SK-N-SH (cell line): ENCODE measurements around the gene SDR9C7. TPM values are rescaled to one million over a fixed set of nuclear protein-coding genes. Genes with fewer than 3 reads are reported as not detected.

ENCODE experiments used
- CTCF ChIA-PET: fragments of 300-600, 350-600 bp; formaldehyde crosslinking; extraction: SDS; loops from one replicate; lab custom pipeline; 2021; lab: Yijun Ruan, JAX
- POLR2A ChIA-PET: fragments of 350-600 bp; sonication (Branson Sonifier 250); formaldehyde crosslinking; extraction: SDS; loops from one replicate; lab custom pipeline; 2020; ENCODE audit warnings: antibody characterized with exemption, inconsistent platforms; lab: Yijun Ruan, JAX
- DNase-seq: peaks from one replicate; pipeline ENCODE4 v3.0.0; 2012
- H2AFZ ChIP-seq: fragments of 200-600 bp; sonication (generic); 2 replicates; pipeline ENCODE4 v1.8.1; 2016; ENCODE audit warnings: antibody characterized with exemption, mild to moderate bottlenecking, low read depth
- H3F3A ChIP-seq: fragments of 200-600 bp; sonication (generic); replicated peaks from 2 replicates; pipeline ENCODE3; 2016; ENCODE audit warnings: antibody characterized with exemption, mild to moderate bottlenecking; ENCODE audit not compliant: insufficient read depth
- H3K27ac ChIP-seq, 2 experiments: fragments of 200-500 bp in 1 of 2; fragments of 200-600 bp in 1 of 2; sonication (Bioruptor generic) in 1 of 2; sonication (generic), shearing (Covaris generic) in 1 of 2; 2 replicates each; pipeline versions ENCODE4 v1.5.1 to v1.6.1; 2014 to 2016; ENCODE audit warnings: low read depth in 2 of 2, inconsistent platforms in 1 of 2, low read length in 1 of 2, mild to moderate bottlenecking in 1 of 2, mixed read lengths in 1 of 2
- H3K27me3 ChIP-seq: fragments of 200-600 bp; sonication (generic), shearing (Covaris generic); 2 replicates; pipeline ENCODE4 v1.6.1; 2016; ENCODE audit warnings: mixed run types; ENCODE audit not compliant: insufficient read depth
- H3K36me3 ChIP-seq, 2 experiments: fragments of 200-500 bp in 1 of 2; fragments of 200-600 bp in 1 of 2; sonication (Bioruptor generic) in 1 of 2; sonication (generic) in 1 of 2; replicated peaks in 1 of 2; 2 replicates each; pipeline versions ENCODE3 to v1.5.1; 2014 to 2016; ENCODE audit warnings: low read length in 1 of 2, mild to moderate bottlenecking in 1 of 2; ENCODE audit not compliant: insufficient read depth in 2 of 2, control insufficient read depth in 1 of 2
- H3K4me1 ChIP-seq, 2 experiments: fragments of 200-500 bp in 1 of 2; fragments of 200-600 bp in 1 of 2; sonication (Bioruptor generic) in 1 of 2; sonication (generic), shearing (Covaris generic) in 1 of 2; 2 replicates each; pipeline versions ENCODE4 v1.5.1 to v1.6.1; 2014 to 2016; ENCODE audit warnings: low read depth in 1 of 2, low read length in 1 of 2, mixed run types in 1 of 2; ENCODE audit not compliant: insufficient read depth in 2 of 2, control insufficient read depth in 1 of 2
- H3K4me2 ChIP-seq: fragments of 200-600 bp; sonication (generic), shearing (Covaris generic); 2 replicates; pipeline ENCODE4 v1.6.1; 2017; ENCODE audit warnings: mixed run types
- H3K4me3 ChIP-seq, 2 experiments: fragments of 200-500 bp in 1 of 2; fragments of 200-600 bp in 1 of 2; sonication (Bioruptor generic) in 1 of 2; sonication (generic), shearing (Covaris generic) in 1 of 2; 2 replicates each; pipeline versions ENCODE4 v1.5.1 to v1.8.1; 2014 to 2016; ENCODE audit warnings: low read depth in 2 of 2, inconsistent platforms in 1 of 2, low read length in 1 of 2, mild to moderate bottlenecking in 1 of 2, mixed read lengths in 1 of 2, moderate library complexity in 1 of 2
- H3K79me2 ChIP-seq: fragments of 200-600 bp; sonication (generic); 2 replicates; pipeline ENCODE4 v1.8.1; 2017; ENCODE audit warnings: mild to moderate bottlenecking; ENCODE audit not compliant: insufficient read depth
- H3K9ac ChIP-seq: fragments of 200-600 bp; sonication (generic); 2 replicates; pipeline ENCODE4 v1.6.1; 2017; ENCODE audit warnings: mixed run types
- H3K9me2 ChIP-seq: fragments of 200-600 bp; sonication (generic); 2 replicates; pipeline ENCODE4 v1.6.1; 2017; ENCODE audit warnings: mixed run types
- H3K9me3 ChIP-seq: fragments of 200-600 bp; sonication (generic); 2 replicates; pipeline ENCODE4 v1.6.1; 2017; ENCODE audit warnings: mixed run types, mild to moderate bottlenecking, moderate library complexity
- H4K20me1 ChIP-seq: fragments of 200-600 bp; sonication (generic); 2 replicates; pipeline ENCODE4 v1.6.1; 2017; ENCODE audit warnings: mild to moderate bottlenecking, mixed run types; ENCODE audit not compliant: insufficient read depth
- CHD2 ChIP-seq: fragments of 150-350 bp; IDR thresholded peaks from 2 replicates; pipeline ENCODE4 v1.6.1; 2018; ENCODE audit warnings: low read length; ENCODE audit not compliant: partially characterized antibody
- ELF1 ChIP-seq: IDR thresholded peaks from 2 replicates; pipeline ENCODE4 v1.4.0; 2012
- FOSL2 ChIP-seq: IDR thresholded peaks from 2 replicates; pipeline ENCODE4 v1.4.0; 2012; ENCODE audit warnings: low read depth, mild to moderate bottlenecking, moderate library complexity, borderline replicate concordance
- FOXJ3 ChIP-seq: sonication (generic); formaldehyde crosslinking; IDR thresholded peaks from 2 replicates; pipeline ENCODE4 v1.5.1; 2020; ENCODE audit warnings: mild to moderate bottlenecking, missing genetic modification reagents
- GABPA ChIP-seq: IDR thresholded peaks from 2 replicates; pipeline ENCODE4 v1.4.0; 2012; ENCODE audit warnings: low read depth, mild to moderate bottlenecking
- GATA2 ChIP-seq: sonication (generic); formaldehyde crosslinking; IDR thresholded peaks from 2 replicates; pipeline ENCODE4 v1.5.0; 2020; ENCODE audit warnings: mild to moderate bottlenecking, missing genetic modification reagents
- MAX ChIP-seq: IDR thresholded peaks from 2 replicates; pipeline ENCODE4 v1.4.0; 2012; ENCODE audit warnings: low read depth
- MEF2A ChIP-seq: IDR thresholded peaks from 2 replicates; pipeline ENCODE4 v1.4.0; 2012; ENCODE audit warnings: low read depth, borderline replicate concordance
- NFIC ChIP-seq: IDR thresholded peaks from 2 replicates; pipeline ENCODE4 v1.4.0; 2012; ENCODE audit warnings: borderline replicate concordance
- NRF1 ChIP-seq: IDR thresholded peaks from 2 replicates; pipeline ENCODE4 v1.6.1; 2012; ENCODE audit warnings: low read depth, mild to moderate bottlenecking, low read length
- RCOR1 ChIP-seq: fragments of 150-350 bp; IDR thresholded peaks from 2 replicates; pipeline ENCODE4 v1.6.1; 2017; ENCODE audit warnings: antibody characterized with exemption, low read length
- REST ChIP-seq: IDR thresholded peaks from 2 replicates; pipeline ENCODE4 v1.6.1; 2012; ENCODE audit warnings: mild to moderate bottlenecking, low read depth, low read length, moderate library complexity
- RFX5 ChIP-seq: IDR thresholded peaks from 2 replicates; pipeline ENCODE4 v1.6.1; 2012; ENCODE audit warnings: mild to moderate bottlenecking, improper control_type of control experiment, low read length
- YY1 ChIP-seq: IDR thresholded peaks from 2 replicates; pipeline ENCODE4 v1.4.0; 2012; ENCODE audit warnings: low read depth, mild to moderate bottlenecking
- WGBS: methylation state at CpG from one replicate; pipeline ENCODE4 v1.1.6; 2017; ENCODE audit warnings: low lambda C conversion rate; 5-methylcytosine and 5-hydroxymethylcytosine counted together
- polyA plus RNA-seq, 3 experiments: library from polyadenylated mRNA; depleted of rRNA; stranded (reverse); fragments of >200 nt; gene quantifications; 2 replicates each; pipeline ENCODE4 v1.2.3, GENCODE V29; 2012

The SDR9C7 gene
- polyA plus RNA-seq, 1 of the 3 experiments (the other 2 are of a cell fraction): not detected

- Histone ChIP-seq H3K9ac (no peak overlapping the region), H3K4me3 (no peak overlapping the region), H3K9me3 (no peaks in the 10 kb centered on the region), H3K9me2 (no peaks in the 10 kb centered on the region), H3F3A (no peaks in the 10 kb centered on the region), H3K79me2 (no peaks in the 10 kb centered on the region), H3K4me2 (no peak overlapping the region), H2AFZ (no peak overlapping the region), H3K27ac (no peak overlapping the region), H3K4me1 (peaks cover 0 to 2% of the 10 kb centered on the region in 2 experiments; a peak in 1 of 4 replicates), H3K27me3 (peaks cover 6% of the 10 kb centered on the region; the same call in 1 of the 2 replicates), H3K36me3 (no peaks in the 10 kb centered on the region), H4K20me1 (no peaks in the 10 kb centered on the region)
- no peak for TF ChIP-seq RCOR1
- TF ChIP-seq FOXJ3 (CRISPR knock-in tag): no peak
- TF ChIP-seq ELF1: no peak
- 53% methylated on average over 6 of the region's 6 CpGs for WGBS
- ChIA-PET POLR2A (no interaction called here), CTCF (interaction anchor here (2.0 kb wide), 1 partner anchor 33 kb away, joined by 9 read pairs; no protein-coding TSS in a partner anchor)
- no peak for DNase-seq
Measured at GRCh38 chr12:56954057-56954957, 20.1 kb upstream of the SDR9C7 start.

- ChIA-PET POLR2A (no interaction called here), CTCF (interaction anchor here (2.0 kb wide), 1 partner anchor 34 kb away, joined by 9 read pairs; no protein-coding TSS in a partner anchor)
- H3K9me3 ChIP-seq: no peaks in the 10 kb centered on the region
- no peaks in the 10 kb centered on the region for H3K36me3 ChIP-seq
- H3F3A ChIP-seq: no peaks in the 10 kb centered on the region
- H3K9ac ChIP-seq: no peak overlapping the region
- no peak overlapping the region for H3K4me3 ChIP-seq
- 0% methylated on average over 1 of the region's 1 CpG for WGBS
- peaks cover 6% of the 10 kb centered on the region; the same call in 1 of the 2 replicates for H3K27me3 ChIP-seq
- H4K20me1 ChIP-seq: no peaks in the 10 kb centered on the region
- no peak for TF ChIP-seq NRF1
- TF ChIP-seq REST: no peak
- TF ChIP-seq FOXJ3 (CRISPR knock-in tag): no peak
- no peak for TF ChIP-seq RFX5
- TF ChIP-seq GATA2 (CRISPR knock-in tag): no peak
- no peak for TF ChIP-seq NFIC
- TF ChIP-seq MEF2A: no peak
- no peak for TF ChIP-seq GABPA
- no peak for TF ChIP-seq MAX
- no peak for TF ChIP-seq ELF1
- TF ChIP-seq FOSL2: no peak
- no peak for TF ChIP-seq CHD2
- TF ChIP-seq YY1: no peak
- no peak overlapping the region for H3K27ac ChIP-seq
- peaks cover 0 to 2% of the 10 kb centered on the region in 2 experiments; a peak in 1 of 4 replicates for H3K4me1 ChIP-seq
- no peaks in the 10 kb centered on the region for H3K79me2 ChIP-seq
- DNase-seq: no peak
- no peaks in the 10 kb centered on the region for H3K9me2 ChIP-seq
- no peak overlapping the region for H2AFZ ChIP-seq
- H3K4me2 ChIP-seq: no peak overlapping the region
Measured at GRCh38 chr12:56953314-56953713, 19.1 kb upstream of the SDR9C7 start.
